ENCODE measurements around the gene UBE2E1.

Gene UBE2E1

DNA sequence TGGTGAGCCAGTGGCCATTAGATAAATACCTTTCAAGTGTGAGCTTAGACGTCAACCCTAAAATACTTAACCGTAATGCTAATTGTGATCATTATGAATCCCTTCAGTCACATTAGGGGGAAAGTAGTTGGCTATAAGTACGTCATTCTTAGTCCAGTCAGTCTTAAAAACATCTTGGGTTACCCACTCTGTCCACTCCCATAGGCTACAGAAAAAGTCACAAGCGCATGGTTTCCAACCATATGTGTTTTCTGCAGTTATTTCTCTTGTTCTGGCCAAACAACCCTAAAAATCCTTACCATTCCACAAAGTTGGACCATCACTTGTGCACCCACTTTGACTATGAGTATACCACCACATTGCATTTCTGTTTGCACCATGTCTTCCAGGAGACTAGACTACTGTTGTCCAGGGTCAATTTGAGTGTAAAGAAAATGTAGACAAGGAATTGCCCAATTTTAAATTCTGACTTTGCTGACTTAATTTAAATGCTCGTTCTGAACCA is 114.4 kb downstream of the UBE2E1 start:
- no peak for DNase-seq

DNA sequence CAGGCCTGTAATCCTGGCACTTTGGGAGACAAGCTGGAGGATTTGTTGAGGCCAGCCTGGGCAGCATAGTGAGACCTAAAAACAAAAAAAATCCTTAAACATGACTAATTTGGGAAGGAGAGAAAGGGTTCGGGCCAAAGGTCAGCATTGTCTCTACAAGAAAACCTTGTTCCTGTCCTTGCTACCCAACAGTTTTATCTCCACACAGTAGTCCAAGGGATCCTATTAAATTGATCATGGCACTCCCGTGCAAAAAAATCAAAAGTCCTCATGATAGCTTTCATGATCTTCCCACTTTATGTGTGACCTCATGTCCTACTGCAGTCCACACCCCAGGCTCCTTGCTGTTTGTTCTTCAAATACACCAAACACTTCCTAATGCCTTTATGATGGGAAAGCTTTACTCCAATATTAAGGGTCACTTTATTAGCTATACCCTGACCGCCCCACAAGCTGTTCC is 115.3 kb downstream of the UBE2E1 start:
- no peak for DNase-seq

DNA sequence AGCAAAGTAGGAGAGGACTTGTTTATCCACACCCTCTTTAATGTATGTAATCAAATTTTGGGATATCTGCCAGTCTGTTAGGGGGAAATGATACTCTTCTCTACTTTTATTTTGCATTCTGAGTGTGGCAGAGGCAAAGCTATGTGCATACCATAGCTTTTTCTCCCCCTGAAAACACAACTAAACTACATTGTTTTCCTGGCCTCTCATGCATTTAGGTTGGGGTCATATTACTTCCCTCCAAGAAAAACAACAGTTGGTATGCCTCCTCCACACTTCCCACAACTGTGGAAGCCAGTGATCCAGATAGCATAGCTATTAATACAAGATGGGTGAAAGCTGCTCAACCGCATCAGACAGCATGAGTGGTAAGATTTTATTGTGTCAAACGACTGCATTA is 118.0 kb downstream of the UBE2E1 start:
- DNase-seq: no peak

DNA sequence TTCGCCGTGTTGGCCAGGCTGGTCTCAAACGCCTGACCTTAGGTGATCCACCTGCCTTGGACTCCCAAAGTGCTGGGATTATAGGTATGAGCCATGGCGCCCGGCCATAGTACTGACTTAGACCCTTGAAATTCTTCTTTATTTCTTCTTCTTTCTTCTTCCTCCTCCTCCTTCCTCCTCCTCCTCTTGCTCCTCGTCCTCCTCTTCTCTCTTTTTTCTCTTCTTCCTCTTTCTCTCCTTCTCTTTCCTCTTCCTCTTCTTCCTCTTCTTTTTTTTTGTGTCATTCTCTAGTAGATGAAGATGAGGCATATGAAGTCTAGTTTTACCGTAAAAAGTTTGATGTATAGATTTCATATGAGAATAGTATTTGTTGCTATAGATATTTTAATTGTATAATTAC is 120.5 kb downstream of the UBE2E1 start:
- no peak for DNase-seq

DNA sequence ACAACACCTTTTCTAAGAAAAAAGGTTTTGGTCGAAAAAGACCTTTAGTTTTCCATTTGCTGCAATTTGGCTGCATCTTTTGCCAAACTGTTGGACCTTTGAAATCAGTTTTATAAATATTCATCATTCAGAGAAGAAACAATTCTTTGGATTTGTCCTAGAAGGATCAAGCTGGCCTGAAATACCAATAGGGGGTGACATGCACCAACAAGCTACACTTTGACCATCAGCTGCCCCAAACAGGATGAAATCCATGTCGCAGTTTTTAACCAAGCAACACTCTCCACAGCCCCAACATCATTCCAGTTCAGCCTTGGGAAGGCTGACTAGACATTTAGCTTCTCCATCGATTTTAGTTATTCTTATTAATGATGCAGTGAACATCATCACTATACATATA is 121.0 kb downstream of the UBE2E1 start:
- no peak for DNase-seq

DNA sequence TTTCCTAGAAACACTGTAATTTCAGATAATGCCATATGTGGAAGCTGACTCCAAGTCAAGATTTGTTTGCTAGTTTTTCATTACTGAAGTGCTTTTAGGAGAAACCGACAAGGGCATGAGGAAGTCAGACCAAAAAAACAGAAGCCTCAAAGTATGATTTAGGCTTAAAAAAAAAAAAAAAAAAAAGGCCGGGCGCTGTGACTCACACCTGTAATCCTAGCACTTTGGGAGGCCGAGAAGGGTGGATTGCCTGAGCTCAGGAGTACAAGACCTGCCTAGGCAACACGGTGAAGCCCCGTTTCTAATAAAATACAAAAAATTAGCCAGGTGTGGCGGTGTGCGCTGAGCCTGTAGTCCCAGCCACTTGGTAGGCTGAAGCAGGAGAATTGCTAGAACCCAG is 122.8 kb downstream of the UBE2E1 start:
- DNase-seq: no peak

DNA sequence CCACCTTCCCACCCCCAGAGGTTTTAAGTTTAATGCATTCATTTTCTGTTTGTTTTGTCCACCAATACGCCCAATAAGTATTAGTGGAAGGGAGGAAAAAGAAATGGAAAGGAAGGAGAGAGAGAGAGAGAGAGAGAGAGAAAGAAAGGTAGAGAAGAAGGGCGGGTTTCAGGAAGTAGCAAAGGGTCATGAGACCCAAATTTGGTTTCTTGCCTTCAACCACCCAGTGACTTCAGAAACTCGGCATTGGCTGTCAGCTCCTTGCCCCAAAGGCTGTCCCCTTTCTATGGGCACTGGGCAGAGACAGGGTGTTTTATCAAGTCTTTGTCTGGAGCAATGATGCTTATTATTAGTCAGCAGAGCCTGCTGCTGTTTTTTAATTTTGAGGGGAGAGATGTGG is 125.8 kb downstream of the UBE2E1 start:
- no peak for DNase-seq

DNA sequence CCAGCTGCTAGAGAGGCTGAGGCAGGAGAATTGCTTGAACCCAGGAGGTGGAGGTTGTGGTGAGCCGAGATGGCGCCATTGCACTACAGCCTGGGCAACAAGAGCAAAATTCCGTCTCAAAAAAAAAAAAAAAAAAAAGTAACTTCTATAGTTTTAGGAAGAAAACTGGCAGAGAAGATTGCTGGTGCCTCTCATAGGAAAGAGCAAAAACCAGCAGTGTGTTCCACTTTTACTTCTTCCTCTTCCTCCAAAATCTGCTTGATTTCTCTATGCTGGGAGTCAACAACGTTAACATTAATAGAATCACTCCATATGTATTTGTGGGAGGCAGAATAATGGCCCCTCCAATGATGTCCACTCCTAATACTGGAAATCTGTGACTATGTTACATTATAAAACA is 126.8 kb downstream of the UBE2E1 start:
- no peak for DNase-seq

DNA sequence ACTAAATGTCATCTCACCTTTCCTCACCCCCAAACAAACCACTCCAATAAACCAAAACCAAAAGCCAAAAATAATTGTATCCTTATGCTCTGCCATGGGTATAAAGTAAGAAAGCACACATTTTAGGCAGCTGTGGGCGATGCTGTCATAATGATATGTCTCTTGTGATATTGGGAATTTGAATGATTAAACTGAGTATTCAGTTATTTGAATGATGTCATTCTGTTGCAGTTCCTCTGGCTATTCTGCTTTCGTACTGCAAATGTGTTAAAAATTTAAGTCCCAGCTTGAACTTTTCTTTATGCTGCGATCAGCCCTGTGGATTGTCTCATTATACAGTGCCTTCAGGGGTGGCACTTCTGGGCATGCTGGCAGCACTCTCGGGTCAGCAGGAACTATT is 128.5 kb downstream of the UBE2E1 start:
- no peak for DNase-seq

DNA sequence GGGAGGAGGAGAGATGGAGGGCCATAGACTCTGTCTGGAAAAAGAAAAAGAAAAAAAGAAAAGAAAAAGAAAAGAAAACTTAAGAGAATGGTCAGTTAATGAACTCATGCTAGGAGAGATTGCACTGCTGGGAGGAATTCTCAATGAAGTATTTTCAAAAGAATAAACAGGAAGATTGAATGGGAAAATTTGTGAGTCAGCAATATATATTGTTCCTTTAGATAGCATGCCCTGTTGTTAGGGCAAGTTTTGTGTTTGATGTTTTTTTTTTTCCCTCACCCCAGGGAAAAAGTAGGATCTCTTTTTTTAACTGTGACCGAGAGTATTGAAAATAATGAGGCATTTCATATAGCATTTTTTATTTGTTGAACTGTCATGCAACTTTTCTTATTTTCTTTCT is 131.5 kb downstream of the UBE2E1 start:
- DNase-seq: no peak

DNA sequence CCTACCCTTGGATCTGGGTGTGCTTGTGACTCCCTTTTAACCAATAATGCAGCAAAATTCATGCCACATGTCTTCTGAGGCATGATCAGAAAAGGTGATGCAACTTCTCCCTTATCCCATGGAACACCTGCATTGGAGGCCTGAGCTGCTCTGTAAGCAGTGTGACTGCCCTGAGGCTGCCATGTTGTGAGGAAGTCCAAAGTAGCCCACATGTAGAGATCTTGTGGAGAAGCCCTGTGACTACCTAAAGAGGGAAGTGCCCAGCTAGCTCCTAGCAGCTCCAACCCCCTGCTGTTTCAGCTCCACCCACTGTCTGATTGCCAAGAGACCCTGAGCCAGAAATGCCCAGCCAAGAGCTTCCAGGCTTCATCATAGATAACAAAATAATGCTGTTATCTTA is 132.9 kb downstream of the UBE2E1 start:
- DNase-seq: no peak

DNA sequence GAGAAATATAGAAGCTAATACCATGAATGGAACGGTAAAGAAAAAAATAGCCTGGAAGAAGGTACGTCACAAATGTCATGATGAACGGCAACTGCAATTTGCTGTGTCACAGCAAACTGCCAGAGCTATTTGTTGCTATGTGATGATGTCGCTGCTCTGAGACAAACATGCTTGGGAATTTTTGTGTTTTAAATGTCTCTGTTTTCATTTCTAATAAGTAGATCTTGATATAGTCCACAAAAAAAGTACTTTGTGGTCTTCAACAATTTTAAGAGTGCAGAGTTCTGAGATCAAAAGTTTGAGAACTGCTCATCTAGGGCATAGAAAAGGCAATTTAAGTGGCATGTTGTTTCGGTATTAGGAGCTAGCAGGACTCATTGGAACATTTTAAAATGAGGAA is 135.0 kb downstream of the UBE2E1 start:
- no peak for DNase-seq

Measured in right hindlimb (tissue), 1 donor.